ENCODE measurements around the gene LAMA1. TPM values are rescaled to one million over a fixed set of nuclear protein-coding genes. Genes with fewer than 3 reads are reported as not detected.

LAMA1 gene
- total RNA-seq, 1 experiment from 2014 or later, result 28.8 TPM

DNA sequence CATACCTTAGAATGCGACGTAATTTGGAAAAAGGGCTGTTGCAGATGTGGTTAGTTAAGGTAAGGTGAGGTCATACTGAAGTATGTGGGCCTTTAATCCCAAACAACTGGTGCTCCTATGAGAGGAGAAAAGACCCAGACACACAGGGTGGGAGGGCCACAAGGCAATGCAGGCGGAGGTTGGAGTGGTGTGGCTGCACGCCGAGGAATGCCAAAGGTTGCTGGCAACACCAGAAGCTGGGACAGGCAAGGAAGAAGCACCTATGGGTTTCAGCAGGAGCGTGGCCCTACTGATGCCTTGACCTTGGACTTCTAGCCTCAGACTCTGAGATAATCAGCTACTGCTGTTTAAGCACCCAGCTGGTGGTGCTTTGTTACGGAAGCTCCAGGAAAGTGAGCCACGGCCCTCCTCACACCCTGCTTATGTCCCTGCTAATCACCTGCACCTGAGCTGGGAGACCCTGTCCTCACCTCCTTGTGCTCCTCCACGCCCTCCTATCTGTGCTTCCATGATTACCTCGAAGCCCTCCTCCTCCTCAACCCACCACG, 48.3 kb upstream of the LAMA1 start:
- Histone ChIP-seq H4K91ac (ENCODE audit: insufficient read length, low read depth, low read length) (no peak overlapping the region), H2BK120ac (ENCODE audit: low read depth, low read length, poor library complexity, severe bottlenecking) (no peak overlapping the region), H3K23ac (ENCODE audit: insufficient read length, low read depth, low read length) (no peak overlapping the region), H2BK15ac (ENCODE audit: low read depth, low read length) (no peak overlapping the region), H3K9ac (ENCODE audit: extremely low read depth, insufficient read length, low read length) (no peak overlapping the region), H4K20me1 (ENCODE audit: control insufficient read depth, insufficient read depth, insufficient read length) (no peaks in the 10 kb centered on the region), H3K4me1 (ENCODE audit: insufficient read depth, low read length) (no peaks in the 10 kb centered on the region), H4K8ac (replicated peaks; ENCODE audit: insufficient read length, low read depth, low read length) (no peak overlapping the region), H3K79me2 (ENCODE audit: insufficient read depth, low read length) (no peaks in the 10 kb centered on the region), H3K4ac (ENCODE audit: low read depth, low read length) (no peak overlapping the region), H3K14ac (ENCODE audit: insufficient read depth, low read length) (no peak overlapping the region; the same call in 1 of the 2 replicates), H3K9me3 (ENCODE audit: control insufficient read depth, low read depth, low read length) (no peaks in the 10 kb centered on the region), H2BK12ac (ENCODE audit: insufficient read length, low read depth, low read length) (no peak overlapping the region), H3K27ac (ENCODE audit: insufficient read length, low read depth, low read length) (no peak overlapping the region), H3K23me2 (ENCODE audit: insufficient read length, low read depth, low read length, poor library complexity, severe bottlenecking) (no peaks in the 10 kb centered on the region), H4K5ac (ENCODE audit: insufficient read length, low read depth, low read length) (no peak overlapping the region), H2AFZ (ENCODE audit: low read length) (no peak overlapping the region), H2BK20ac (ENCODE audit: low read depth, low read length, poor library complexity, severe bottlenecking) (no peak overlapping the region), H3K18ac (ENCODE audit: insufficient read length, low read depth, low read length) (no peak overlapping the region), H2AK5ac (ENCODE audit: insufficient read length, low read length) (no peak overlapping the region), H3K4me2 (ENCODE audit: insufficient read depth, insufficient read length, low read length) (no peak overlapping the region), H2BK5ac (ENCODE audit: insufficient read length, low read length) (no peak overlapping the region), H3K56ac (ENCODE audit: insufficient read length, low read depth, low read length) (no peak overlapping the region), H3T11ph (ENCODE audit: low read length) (no peak overlapping the region), H3K27me3 (ENCODE audit: insufficient read depth, low read length) (no peaks in the 10 kb centered on the region), H3K79me1 (ENCODE audit: insufficient read depth, low read depth, low read length, poor library complexity, severe bottlenecking) (no peaks in the 10 kb centered on the region)
- H3K36me3 Mint-ChIP-seq (ENCODE audit: insufficient read depth in 1 of 3, low read depth in 3 of 3), result no peaks in the 10 kb centered on the region
- no peaks in the 10 kb centered on the region; a peak in 2 of 5 replicates for H3K9me3 Mint-ChIP-seq
- H3K27me3 Mint-ChIP-seq (ENCODE audit: low read depth), result peaks cover 2% of the 10 kb centered on the region; the same call in 1 of the 2 replicates
- no peak overlapping the region; a peak in 1 of 7 replicates for H3K27ac Mint-ChIP-seq
- H3K4me3 Mint-ChIP-seq, result no peak overlapping the region
- H3K4me1 Mint-ChIP-seq, result peaks cover 12 to 13% of the 10 kb centered on the region in 2 experiments
- TF ChIP-seq, protein P1, sequence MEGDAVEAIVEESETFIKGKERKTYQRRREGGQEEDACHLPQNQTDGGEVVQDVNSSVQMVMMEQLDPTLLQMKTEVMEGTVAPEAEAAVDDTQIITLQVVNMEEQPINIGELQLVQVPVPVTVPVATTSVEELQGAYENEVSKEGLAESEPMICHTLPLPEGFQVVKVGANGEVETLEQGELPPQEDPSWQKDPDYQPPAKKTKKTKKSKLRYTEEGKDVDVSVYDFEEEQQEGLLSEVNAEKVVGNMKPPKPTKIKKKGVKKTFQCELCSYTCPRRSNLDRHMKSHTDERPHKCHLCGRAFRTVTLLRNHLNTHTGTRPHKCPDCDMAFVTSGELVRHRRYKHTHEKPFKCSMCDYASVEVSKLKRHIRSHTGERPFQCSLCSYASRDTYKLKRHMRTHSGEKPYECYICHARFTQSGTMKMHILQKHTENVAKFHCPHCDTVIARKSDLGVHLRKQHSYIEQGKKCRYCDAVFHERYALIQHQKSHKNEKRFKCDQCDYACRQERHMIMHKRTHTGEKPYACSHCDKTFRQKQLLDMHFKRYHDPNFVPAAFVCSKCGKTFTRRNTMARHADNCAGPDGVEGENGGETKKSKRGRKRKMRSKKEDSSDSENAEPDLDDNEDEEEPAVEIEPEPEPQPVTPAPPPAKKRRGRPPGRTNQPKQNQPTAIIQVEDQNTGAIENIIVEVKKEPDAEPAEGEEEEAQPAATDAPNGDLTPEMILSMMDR (conservative IDR thresholded peaks at IDR 0.05), result no peak
- no CpG with 5 or more reads among the region's 11 CpGs for WGBS (ENCODE audit: extremely low coverage, insufficient read length, low lambda C conversion rate)
- no peak for DNase-seq
